ENCODE data around the gene PCDHA6. TPM values are rescaled to one million over a fixed set of nuclear protein-coding genes. Genes with fewer than 3 reads are reported as not detected.
"Not testable (repeated sequence)": the region's sequence is repeated elsewhere in the genome, so short reads cannot be mapped to it uniquely, and the experiment has no call there.

The PCDHA6 gene
- total RNA-seq, result under 1 TPM in 3 of 4 donors, not detected in 1; 0.35 to 0.57 (median 0.54) TPM

DNA sequence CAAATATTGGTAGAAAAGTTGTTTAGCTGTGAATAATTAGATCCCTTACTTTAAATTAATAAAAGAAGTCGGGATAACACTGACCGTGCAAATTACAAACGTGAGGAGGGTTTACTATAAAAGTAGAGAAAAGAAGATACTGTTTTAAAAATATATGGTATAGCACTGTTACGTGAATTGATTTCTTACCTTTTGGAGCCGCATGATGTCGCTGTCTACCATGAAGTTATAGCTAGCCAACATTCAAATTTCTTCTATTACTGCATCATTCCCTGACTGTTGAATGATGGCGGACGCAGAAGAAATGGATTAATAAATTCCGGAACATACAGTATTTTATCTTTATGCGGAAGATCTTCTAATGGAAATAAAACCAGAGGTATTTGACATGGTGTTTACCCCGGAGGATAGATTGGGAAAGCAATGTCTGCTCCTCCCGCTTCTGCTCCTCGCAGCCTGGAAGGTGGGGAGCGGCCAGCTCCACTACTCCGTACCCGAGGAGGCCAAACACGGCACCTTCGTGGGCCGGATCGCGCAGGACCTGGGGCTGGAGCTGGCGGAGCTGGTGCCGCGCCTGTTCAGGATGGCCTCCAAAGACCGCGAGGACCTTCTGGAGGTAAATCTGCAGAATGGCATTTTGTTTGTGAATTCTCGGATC, at the start of gene PCDHA6:
Gene PCDHA6 (plus strand): TSS at position 257 of the 658 bp plus-strand sequence. CDS start 132 bp downstream, at position 389.
- TF ChIP-seq POLR2A (IDR thresholded peaks at IDR 0.05), result no peak
- TF ChIP-seq, protein P1, sequence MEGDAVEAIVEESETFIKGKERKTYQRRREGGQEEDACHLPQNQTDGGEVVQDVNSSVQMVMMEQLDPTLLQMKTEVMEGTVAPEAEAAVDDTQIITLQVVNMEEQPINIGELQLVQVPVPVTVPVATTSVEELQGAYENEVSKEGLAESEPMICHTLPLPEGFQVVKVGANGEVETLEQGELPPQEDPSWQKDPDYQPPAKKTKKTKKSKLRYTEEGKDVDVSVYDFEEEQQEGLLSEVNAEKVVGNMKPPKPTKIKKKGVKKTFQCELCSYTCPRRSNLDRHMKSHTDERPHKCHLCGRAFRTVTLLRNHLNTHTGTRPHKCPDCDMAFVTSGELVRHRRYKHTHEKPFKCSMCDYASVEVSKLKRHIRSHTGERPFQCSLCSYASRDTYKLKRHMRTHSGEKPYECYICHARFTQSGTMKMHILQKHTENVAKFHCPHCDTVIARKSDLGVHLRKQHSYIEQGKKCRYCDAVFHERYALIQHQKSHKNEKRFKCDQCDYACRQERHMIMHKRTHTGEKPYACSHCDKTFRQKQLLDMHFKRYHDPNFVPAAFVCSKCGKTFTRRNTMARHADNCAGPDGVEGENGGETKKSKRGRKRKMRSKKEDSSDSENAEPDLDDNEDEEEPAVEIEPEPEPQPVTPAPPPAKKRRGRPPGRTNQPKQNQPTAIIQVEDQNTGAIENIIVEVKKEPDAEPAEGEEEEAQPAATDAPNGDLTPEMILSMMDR (IDR thresholded peaks at IDR 0.05), result no peak
- Histone ChIP-seq H3K4me3 (no peak within 1 kb of the TSS), H3K36me3 (no peaks in the 10 kb centered on the region), H3K27ac (no peak within 1 kb of the TSS), H3K4me1 (no peaks in the 10 kb centered on the region), H3K9me3 (peaks cover 0 to 34% (median 5%) of the 10 kb centered on the region in 4 donors), H3K27me3 (no peaks in the 10 kb centered on the region)
- no peak for DNase-seq

DNA sequence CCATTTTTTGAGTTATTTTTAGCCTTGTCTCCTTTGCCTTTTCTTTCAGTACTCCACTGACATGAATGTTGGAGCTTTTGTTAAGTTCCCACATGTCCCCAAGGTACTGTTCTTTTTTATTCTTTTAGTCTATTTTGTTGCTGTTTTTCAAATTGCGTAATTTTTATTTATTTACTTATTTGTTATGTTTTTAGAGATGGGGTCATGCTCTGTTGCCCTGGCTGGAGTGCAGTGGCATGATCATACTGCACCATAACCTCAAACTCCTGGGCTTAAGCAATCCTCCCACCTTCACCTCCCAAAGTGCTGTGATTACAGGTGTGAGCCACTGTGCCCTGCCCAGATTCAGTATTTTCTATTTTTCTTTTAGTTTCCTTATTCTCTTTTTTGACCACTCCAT, 47.2 kb upstream of the PCDHA6 start:
- H3K4me3 ChIP-seq, result no peak overlapping the region
- no peaks in the 10 kb centered on the region for H3K36me3 ChIP-seq
- H3K9me3 ChIP-seq, result peaks cover 0 to 26% (median 8%) of the 10 kb centered on the region in 4 donors
- no peaks in the 10 kb centered on the region for H3K4me1 ChIP-seq
- H3K27me3 ChIP-seq, result no peaks in the 10 kb centered on the region
- DNase-seq, result no peak
- TF ChIP-seq POLR2A (IDR thresholded peaks at IDR 0.05), result no peak
- TF ChIP-seq, protein P1 (IDR thresholded peaks at IDR 0.05), result no peak
- no peak overlapping the region for H3K27ac ChIP-seq

- TF ChIP-seq POLR2A (IDR thresholded peaks at IDR 0.05), result no peak
- TF ChIP-seq, protein P1 (IDR thresholded peaks at IDR 0.05), result no peak
- Histone ChIP-seq H3K9me3 (peaks cover 0 to 39% (median 16%) of the 10 kb centered on the region in 4 donors), H3K36me3 (no peaks in the 10 kb centered on the region), H3K27ac (no peak within 1 kb of the TSS), H3K4me1 (no peaks in the 10 kb centered on the region), H3K27me3 (no peaks in the 10 kb centered on the region), H3K4me3 (no peak within 1 kb of the TSS)
- no peak for DNase-seq
Observed at GRCh38 chr5:140785905-140786686, 41.7 kb upstream of the PCDHA6 start, which contains the start of gene PCDHA1. Gene PCDHA1, plus strand, starts transcription at chr5:140786140.

GRCh38 chr5:140787422-140787821, 40.3 kb upstream of the PCDHA6 start:
- not testable (repeated sequence) for H3K27ac ChIP-seq, H3K4me1 ChIP-seq, H3K36me3 ChIP-seq, H3K27me3 ChIP-seq, H3K4me3 ChIP-seq, DNase-seq
- H3K9me3 ChIP-seq, result peaks cover 0 to 32% (median 16%) of the 10 kb centered on the region in 4 donors

DNA sequence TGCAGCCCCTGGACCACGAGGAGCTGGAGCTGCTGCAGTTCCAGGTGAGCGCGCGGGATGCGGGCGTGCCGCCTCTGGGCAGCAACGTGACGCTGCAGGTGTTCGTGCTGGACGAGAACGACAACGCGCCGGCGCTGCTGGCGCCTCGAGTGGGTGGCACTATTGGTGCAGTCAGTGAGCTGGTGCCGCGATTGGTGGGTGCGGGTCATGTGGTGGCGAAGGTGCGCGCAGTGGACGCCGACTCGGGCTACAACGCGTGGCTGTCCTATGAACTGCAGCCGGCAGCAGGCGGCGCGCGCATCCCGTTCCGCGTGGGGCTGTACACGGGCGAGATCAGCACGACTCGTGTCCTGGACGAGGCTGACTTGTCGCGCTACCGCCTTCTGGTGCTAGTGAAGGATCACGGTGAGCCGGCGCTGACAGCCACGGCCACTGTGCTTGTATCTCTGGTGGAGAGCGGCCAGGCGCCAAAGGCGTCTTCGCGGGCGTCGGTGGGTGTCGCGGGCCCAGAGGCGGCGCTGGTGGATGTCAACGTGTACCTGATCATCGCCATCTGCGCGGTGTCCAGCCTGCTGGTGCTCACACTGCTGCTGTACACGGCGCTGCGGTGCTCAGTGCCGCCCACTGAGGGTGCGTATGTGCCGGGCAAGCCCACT, 39.8 kb upstream of the PCDHA6 start:
- H3K36me3 ChIP-seq, H3K4me1 ChIP-seq, H3K4me3 ChIP-seq, H3K27me3 ChIP-seq, DNase-seq, H3K27ac ChIP-seq: not testable (repeated sequence)
- H3K9me3 ChIP-seq, result peaks cover 0 to 31% (median 15%) of the 10 kb centered on the region in 4 donors

DNA sequence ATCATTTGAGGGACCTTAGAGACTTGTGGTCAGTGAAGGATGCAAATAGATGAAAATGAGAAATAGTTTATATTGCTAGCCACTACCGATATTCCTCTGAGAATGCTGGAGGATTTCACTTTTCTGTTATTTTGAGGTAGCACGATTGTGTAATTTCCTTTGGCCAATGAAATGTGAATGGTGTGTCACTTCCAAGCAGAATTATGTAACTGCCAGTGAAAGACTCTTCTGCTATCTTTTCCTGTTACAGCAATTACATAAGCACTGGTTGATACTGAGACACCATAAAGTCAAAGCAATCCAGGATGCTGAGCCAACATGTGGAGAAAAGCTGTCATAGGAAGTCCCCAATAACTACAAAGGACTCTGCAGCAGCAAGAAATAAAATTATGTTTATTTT, 36.7 kb upstream of the PCDHA6 start:
- Histone ChIP-seq H3K4me3 (no peak overlapping the region), H3K36me3 (no peaks in the 10 kb centered on the region), H3K4me1 (no peaks in the 10 kb centered on the region), H3K9me3 (peaks cover 0 to 43% (median 11%) of the 10 kb centered on the region in 4 donors), H3K27me3 (no peaks in the 10 kb centered on the region), H3K27ac (no peak overlapping the region)
- TF ChIP-seq, protein P1 (IDR thresholded peaks at IDR 0.05), result no peak
- TF ChIP-seq POLR2A (IDR thresholded peaks at IDR 0.05), result no peak
- no peak for DNase-seq
